ENCODE data around the gene COL8A1.

COL8A1 gene

DNA sequence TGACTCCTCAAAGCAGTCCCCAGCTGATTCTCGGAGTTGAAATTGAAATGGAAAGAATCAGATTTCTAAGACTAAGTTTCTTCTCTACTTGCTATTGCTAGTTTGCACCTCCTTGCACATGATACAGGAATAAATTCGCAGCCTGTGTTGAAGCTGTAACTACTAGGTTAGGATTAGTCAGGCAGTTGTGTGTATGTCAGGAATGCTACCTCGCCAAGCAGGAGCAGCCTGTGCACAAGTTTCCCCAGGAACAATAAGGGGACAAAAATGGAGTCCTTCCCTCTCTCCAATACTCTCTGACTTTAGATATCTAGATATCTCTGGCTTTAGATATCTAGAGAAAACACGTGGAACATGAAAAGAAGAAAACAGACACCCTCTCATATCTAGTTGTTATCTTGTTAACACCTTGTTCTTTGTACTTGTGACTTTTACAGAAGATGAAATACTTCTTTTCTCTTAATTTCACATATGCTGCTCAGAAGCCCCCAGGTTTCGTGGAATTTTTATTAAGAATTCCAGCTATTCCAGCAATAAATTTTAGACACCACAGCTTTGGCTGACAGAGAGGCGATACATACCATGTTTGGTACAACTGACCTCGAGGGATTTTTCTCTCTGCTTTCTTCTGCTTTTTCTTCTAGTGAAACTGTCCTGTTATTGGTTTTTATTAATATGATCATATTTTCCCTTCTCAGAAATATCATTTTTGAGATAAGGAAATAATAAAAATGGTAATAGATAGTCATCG lies 123.2 kb downstream of the COL8A1 start:
- Histone ChIP-seq H3K4me1 (ENCODE audit: control insufficient read depth, insufficient read depth, low read length, poor library complexity, severe bottlenecking) (no peaks in the 10 kb centered on the region), H3K4me3 (ENCODE audit: insufficient read depth, low read depth, low read length, poor library complexity, severe bottlenecking) (no peak overlapping the region), H3K27ac (ENCODE audit: insufficient read depth, low read length, poor library complexity, severe bottlenecking) (no peak overlapping the region), H3K9me3 (ENCODE audit: control insufficient read depth, low read length) (no peaks in the 10 kb centered on the region), H3K36me3 (ENCODE audit: control insufficient read depth, insufficient read depth, low read length) (no peaks in the 10 kb centered on the region), H3K27me3 (replicated peaks; ENCODE audit: control insufficient read depth, insufficient read depth, low read length, poor library complexity, severe bottlenecking) (no peaks in the 10 kb centered on the region)
- DNase-seq, result no peak

DNA sequence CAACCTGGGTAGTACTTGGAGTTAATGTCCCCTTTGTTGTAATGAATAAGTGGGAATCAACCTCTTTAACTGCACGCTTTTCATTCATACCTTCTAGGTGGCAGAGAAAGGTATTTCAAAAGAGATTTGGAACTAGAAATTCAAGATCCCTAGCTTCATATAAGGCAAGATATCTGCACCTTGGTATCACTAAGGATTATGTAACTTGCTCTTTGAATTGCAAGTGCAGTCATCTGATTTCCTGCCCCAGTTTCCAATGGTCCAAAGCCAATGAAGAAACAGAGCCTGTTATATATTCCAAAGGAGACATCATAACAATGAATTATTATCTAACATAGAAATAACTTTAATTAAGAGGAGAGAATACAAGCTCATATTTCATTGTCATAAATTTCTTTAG lies 124.5 kb downstream of the COL8A1 start:
- Histone ChIP-seq H3K9me3 (ENCODE audit: control insufficient read depth, low read length) (no peaks in the 10 kb centered on the region), H3K27me3 (replicated peaks; ENCODE audit: control insufficient read depth, insufficient read depth, low read length, poor library complexity, severe bottlenecking) (no peaks in the 10 kb centered on the region), H3K36me3 (ENCODE audit: control insufficient read depth, insufficient read depth, low read length) (no peaks in the 10 kb centered on the region), H3K4me3 (ENCODE audit: insufficient read depth, low read depth, low read length, poor library complexity, severe bottlenecking) (no peak overlapping the region), H3K4me1 (ENCODE audit: control insufficient read depth, insufficient read depth, low read length, poor library complexity, severe bottlenecking) (no peaks in the 10 kb centered on the region), H3K27ac (ENCODE audit: insufficient read depth, low read length, poor library complexity, severe bottlenecking) (no peak overlapping the region)
- no peak for DNase-seq

DNA sequence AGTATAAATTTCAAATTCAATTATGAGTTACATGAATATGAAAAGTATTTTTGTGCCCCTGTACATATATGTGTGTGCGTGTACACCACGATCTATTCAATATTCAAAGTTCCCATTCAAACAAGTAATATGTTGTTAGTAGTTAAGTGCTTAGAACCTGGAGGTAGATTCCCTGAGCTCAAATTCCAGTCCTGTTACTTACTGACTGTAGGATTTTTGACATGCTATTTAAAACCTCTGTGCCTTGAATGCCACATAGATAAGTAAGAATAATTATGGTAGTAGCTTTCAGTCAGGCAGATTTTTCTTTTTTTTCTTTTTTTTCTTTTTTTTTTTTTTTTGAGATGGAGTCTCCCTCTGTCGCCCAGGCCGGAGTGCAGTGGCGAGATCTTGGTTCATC lies 126.0 kb downstream of the COL8A1 start:
- Histone ChIP-seq H3K27ac (ENCODE audit: insufficient read depth, low read length, poor library complexity, severe bottlenecking) (no peak overlapping the region), H3K9me3 (ENCODE audit: control insufficient read depth, low read length) (no peaks in the 10 kb centered on the region), H3K27me3 (replicated peaks; ENCODE audit: control insufficient read depth, insufficient read depth, low read length, poor library complexity, severe bottlenecking) (no peaks in the 10 kb centered on the region), H3K36me3 (ENCODE audit: control insufficient read depth, insufficient read depth, low read length) (no peaks in the 10 kb centered on the region), H3K4me1 (ENCODE audit: control insufficient read depth, insufficient read depth, low read length, poor library complexity, severe bottlenecking) (no peaks in the 10 kb centered on the region), H3K4me3 (ENCODE audit: insufficient read depth, low read depth, low read length, poor library complexity, severe bottlenecking) (no peak overlapping the region)
- no peak for DNase-seq

DNA sequence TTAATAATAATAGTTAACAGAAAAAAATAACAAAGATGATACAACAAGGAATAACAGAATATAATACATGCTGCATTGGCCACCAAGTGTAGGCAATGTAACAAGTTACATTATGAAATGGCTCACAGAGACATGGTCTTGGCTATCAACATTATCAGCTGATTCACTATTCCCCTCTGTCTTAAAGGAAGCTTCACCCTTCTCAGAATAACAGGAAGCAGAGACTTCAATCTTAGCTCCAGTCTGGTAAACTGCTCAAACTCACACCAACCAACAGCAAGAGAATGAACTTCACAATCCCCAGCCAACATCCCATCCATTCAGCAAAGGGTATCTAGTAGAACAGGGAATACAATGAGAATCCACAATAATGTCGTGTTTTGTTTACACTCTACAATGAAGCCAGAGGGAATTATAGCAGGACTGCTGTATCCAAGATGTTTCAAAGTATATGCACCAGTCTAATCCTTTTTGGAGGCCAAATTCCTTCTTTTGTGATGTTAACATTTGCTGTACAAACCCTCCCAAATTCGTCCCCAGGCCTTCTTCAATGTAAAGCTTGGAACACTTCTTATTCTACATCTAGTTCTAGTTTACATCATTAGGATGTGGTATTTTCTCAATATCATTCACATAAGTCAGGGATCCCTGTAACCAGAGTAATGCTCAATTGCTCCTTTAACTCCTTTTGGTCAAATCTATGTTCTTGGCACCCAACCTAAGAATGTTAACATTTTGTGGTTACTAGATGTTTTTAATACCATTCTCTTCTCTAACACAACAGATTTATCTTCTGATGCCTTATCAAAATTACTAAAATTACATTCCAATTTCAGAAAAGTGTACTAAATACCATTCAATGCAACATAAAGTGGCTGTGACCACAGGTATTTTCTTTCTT lies 126.9 kb downstream of the COL8A1 start:
- DNase-seq, result no peak

DNA sequence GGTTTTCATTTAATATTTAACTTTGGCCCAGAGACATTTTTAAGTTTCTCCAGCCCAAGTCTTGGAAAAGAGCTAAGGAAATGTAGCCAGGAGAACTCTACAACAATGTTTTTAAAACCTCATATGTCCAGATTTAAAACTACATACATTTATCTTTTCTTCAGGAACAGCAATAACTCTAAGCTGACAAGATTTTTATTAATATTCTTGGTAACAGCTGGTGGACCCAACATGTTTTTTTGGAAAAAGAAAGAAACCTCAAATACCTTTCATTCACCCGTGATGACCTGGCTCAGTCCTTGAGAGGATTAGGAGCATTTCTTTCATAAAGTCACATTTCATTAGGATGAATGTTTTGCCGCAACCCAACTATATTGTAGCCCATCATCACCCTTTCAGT lies 128.9 kb downstream of the COL8A1 start:
- Histone ChIP-seq H3K27ac (ENCODE audit: insufficient read depth, low read length, poor library complexity, severe bottlenecking) (no peak overlapping the region), H3K4me1 (ENCODE audit: control insufficient read depth, insufficient read depth, low read length, poor library complexity, severe bottlenecking) (no peaks in the 10 kb centered on the region), H3K36me3 (ENCODE audit: control insufficient read depth, insufficient read depth, low read length) (no peaks in the 10 kb centered on the region), H3K27me3 (replicated peaks; ENCODE audit: control insufficient read depth, insufficient read depth, low read length, poor library complexity, severe bottlenecking) (no peaks in the 10 kb centered on the region), H3K4me3 (ENCODE audit: insufficient read depth, low read depth, low read length, poor library complexity, severe bottlenecking) (no peak overlapping the region), H3K9me3 (ENCODE audit: control insufficient read depth, low read length) (no peaks in the 10 kb centered on the region)
- no peak for DNase-seq

More for the DNA sequence above, 126.9 kb downstream of the COL8A1 start:
- Histone ChIP-seq H3K4me3 (ENCODE audit: insufficient read depth, low read depth, low read length, poor library complexity, severe bottlenecking) (no peak overlapping the region), H3K27ac (ENCODE audit: insufficient read depth, low read length, poor library complexity, severe bottlenecking) (no peak overlapping the region), H3K27me3 (replicated peaks; ENCODE audit: control insufficient read depth, insufficient read depth, low read length, poor library complexity, severe bottlenecking) (no peaks in the 10 kb centered on the region), H3K9me3 (ENCODE audit: control insufficient read depth, low read length) (no peaks in the 10 kb centered on the region), H3K4me1 (ENCODE audit: control insufficient read depth, insufficient read depth, low read length, poor library complexity, severe bottlenecking) (no peaks in the 10 kb centered on the region), H3K36me3 (ENCODE audit: control insufficient read depth, insufficient read depth, low read length) (no peaks in the 10 kb centered on the region)

DNA sequence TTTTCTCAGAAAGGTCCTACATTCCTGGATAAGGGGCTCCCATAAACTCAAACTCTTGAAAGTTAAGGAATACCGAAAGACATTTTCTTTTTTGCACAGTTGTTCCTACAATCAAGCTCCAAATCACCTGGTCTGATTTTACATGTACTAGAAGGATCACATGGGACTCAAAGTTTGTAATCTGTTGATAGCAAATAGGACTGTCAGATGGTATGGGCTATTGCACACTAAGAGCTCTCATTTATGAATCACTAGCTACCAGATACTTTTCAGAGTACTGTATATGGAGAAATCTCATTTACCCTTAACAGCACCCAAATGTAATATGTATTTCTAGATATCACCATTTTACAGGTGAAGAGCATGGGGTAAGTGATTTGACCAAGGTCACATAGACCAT lies 129.7 kb downstream of the COL8A1 start:
- Histone ChIP-seq H3K27me3 (replicated peaks; ENCODE audit: control insufficient read depth, insufficient read depth, low read length, poor library complexity, severe bottlenecking) (no peaks in the 10 kb centered on the region), H3K4me1 (ENCODE audit: control insufficient read depth, insufficient read depth, low read length, poor library complexity, severe bottlenecking) (no peaks in the 10 kb centered on the region), H3K36me3 (ENCODE audit: control insufficient read depth, insufficient read depth, low read length) (no peaks in the 10 kb centered on the region), H3K9me3 (ENCODE audit: control insufficient read depth, low read length) (no peaks in the 10 kb centered on the region), H3K4me3 (ENCODE audit: insufficient read depth, low read depth, low read length, poor library complexity, severe bottlenecking) (no peak overlapping the region), H3K27ac (ENCODE audit: insufficient read depth, low read length, poor library complexity, severe bottlenecking) (no peak overlapping the region)
- no peak for DNase-seq

DNA sequence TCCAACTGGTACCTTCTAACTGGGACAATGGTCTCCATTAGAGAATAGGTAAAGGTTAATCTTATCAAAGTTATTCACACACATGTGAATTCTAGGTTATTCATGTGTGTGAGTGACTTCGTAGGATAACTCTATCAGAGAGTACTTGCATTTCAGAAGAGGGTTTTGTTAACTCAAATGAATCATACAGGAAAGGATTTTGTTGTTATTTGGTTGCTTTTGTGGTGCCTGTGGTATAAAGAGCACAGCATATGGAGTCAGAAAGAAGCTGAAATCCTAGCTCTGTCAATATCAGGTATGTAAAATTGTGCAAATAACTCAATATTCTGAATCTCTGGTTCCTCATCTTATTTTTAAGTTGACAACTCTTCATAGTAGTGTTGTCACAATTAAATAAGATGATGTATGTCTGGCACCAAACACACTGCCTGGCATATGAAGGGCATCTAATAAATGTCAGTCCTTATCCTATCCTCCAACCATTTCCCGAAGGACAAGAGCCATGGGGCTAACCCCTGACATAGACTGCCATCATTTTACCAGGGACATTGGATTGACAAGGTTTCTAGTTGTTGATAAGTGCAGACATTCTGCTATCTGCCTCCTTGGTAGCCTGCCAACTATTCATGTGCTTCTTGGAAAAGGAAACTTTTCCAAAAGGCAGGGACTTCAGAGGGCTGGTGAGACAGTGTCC lies 130.6 kb downstream of the COL8A1 start:
- Histone ChIP-seq H3K9me3 (ENCODE audit: control insufficient read depth, low read length) (no peaks in the 10 kb centered on the region), H3K4me3 (ENCODE audit: insufficient read depth, low read depth, low read length, poor library complexity, severe bottlenecking) (no peak overlapping the region), H3K27ac (ENCODE audit: insufficient read depth, low read length, poor library complexity, severe bottlenecking) (no peak overlapping the region), H3K36me3 (ENCODE audit: control insufficient read depth, insufficient read depth, low read length) (no peaks in the 10 kb centered on the region), H3K27me3 (replicated peaks; ENCODE audit: control insufficient read depth, insufficient read depth, low read length, poor library complexity, severe bottlenecking) (no peaks in the 10 kb centered on the region), H3K4me1 (ENCODE audit: control insufficient read depth, insufficient read depth, low read length, poor library complexity, severe bottlenecking) (no peaks in the 10 kb centered on the region)
- no peak for DNase-seq

DNA sequence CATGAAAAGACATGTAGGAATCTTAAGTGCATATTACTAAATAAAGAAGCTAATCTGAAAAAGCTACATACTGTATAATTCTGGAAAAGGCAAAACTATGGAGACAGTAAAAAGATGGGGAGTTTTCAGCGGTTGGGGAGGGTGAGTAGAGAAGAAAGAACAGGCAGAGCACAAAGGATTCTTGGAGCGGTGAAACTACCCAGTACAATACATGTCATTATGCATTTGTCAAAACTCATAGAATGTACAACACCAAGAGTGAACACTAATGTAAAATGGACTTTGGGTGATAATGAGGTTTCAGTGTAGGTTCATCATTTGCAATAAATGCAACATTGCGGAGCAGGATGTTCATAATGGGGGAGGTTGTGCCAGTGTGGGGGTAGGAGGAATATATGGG lies 133.8 kb downstream of the COL8A1 start:
- no peaks in the 10 kb centered on the region for H3K36me3 ChIP-seq (ENCODE audit: control insufficient read depth, insufficient read depth, low read length)
- H3K9me3 ChIP-seq (ENCODE audit: control insufficient read depth, low read length), result no peaks in the 10 kb centered on the region
- no peak for DNase-seq
- no peak overlapping the region for H3K27ac ChIP-seq (ENCODE audit: insufficient read depth, low read length, poor library complexity, severe bottlenecking)
- H3K27me3 ChIP-seq (replicated peaks; ENCODE audit: control insufficient read depth, insufficient read depth, low read length, poor library complexity, severe bottlenecking), result no peaks in the 10 kb centered on the region
- no peak overlapping the region for H3K4me3 ChIP-seq (ENCODE audit: insufficient read depth, low read depth, low read length, poor library complexity, severe bottlenecking)
- no peaks in the 10 kb centered on the region for H3K4me1 ChIP-seq (ENCODE audit: control insufficient read depth, insufficient read depth, low read length, poor library complexity, severe bottlenecking)

DNA sequence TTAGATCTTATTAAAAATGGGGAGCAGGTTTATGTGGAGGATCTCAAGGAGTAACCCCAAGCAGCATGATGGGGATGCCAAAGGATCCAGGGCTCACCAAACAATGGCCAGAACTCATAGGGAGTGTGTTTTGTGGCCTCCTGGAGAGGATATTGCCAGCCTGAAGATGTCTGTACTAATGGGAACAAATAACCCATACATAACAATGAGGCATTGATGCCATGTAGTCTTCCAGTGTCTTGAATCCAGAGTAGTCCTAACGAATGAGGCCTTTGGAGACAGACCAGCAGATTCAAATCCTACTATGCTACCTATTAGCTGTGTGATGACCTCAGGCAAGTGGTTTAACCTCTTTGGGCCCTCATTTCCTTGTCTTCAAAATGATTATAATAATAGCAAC lies 134.3 kb downstream of the COL8A1 start:
- no peaks in the 10 kb centered on the region for H3K9me3 ChIP-seq (ENCODE audit: control insufficient read depth, low read length)
- no peaks in the 10 kb centered on the region for H3K27me3 ChIP-seq (replicated peaks; ENCODE audit: control insufficient read depth, insufficient read depth, low read length, poor library complexity, severe bottlenecking)
- no peaks in the 10 kb centered on the region for H3K36me3 ChIP-seq (ENCODE audit: control insufficient read depth, insufficient read depth, low read length)
- H3K4me1 ChIP-seq (ENCODE audit: control insufficient read depth, insufficient read depth, low read length, poor library complexity, severe bottlenecking), result no peaks in the 10 kb centered on the region
- H3K4me3 ChIP-seq (ENCODE audit: insufficient read depth, low read depth, low read length, poor library complexity, severe bottlenecking), result no peak overlapping the region
- H3K27ac ChIP-seq (ENCODE audit: insufficient read depth, low read length, poor library complexity, severe bottlenecking), result no peak overlapping the region
- DNase-seq, result no peak

DNA sequence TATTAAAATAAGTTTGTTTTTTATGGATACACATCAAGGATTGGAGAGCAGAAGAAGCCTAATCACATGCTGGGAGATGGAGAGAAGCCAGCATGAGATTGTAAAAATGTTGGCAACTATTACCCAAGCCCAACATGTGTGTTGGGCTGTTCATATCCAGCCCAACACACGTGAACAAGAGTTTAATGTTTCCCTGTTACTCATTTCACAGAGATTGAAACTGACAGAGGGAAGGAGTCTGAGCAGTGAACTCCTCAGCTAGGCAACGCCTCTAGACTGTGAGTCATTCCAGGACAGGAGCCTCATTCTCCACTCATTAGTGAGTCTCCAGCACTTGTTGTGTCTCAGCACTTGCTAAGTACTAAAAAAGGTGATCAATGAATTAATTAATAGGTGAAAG lies 136.1 kb downstream of the COL8A1 start:
- Histone ChIP-seq H3K27me3 (replicated peaks; ENCODE audit: control insufficient read depth, insufficient read depth, low read length, poor library complexity, severe bottlenecking) (no peaks in the 10 kb centered on the region), H3K4me3 (ENCODE audit: insufficient read depth, low read depth, low read length, poor library complexity, severe bottlenecking) (no peak overlapping the region), H3K4me1 (ENCODE audit: control insufficient read depth, insufficient read depth, low read length, poor library complexity, severe bottlenecking) (no peaks in the 10 kb centered on the region), H3K36me3 (ENCODE audit: control insufficient read depth, insufficient read depth, low read length) (no peaks in the 10 kb centered on the region), H3K9me3 (ENCODE audit: control insufficient read depth, low read length) (no peaks in the 10 kb centered on the region), H3K27ac (ENCODE audit: insufficient read depth, low read length, poor library complexity, severe bottlenecking) (no peak overlapping the region)
- DNase-seq, result no peak
